ENCODE data around the gene MYO1B. TPM values are rescaled to one million over a fixed set of nuclear protein-coding genes. Genes with fewer than 3 reads are reported as not detected.

MYO1B gene
- polyA plus RNA-seq, 3 donors from 2014 or later, result not detected

- Mint-ChIP-seq H3K9me3 (peaks cover 0 to 1% (median 0%) of the 10 kb centered on the region in 6 donors), H3K27me3 (ENCODE audit: low read depth in 3 of 3) (peaks cover 2 to 4% (median 3%) of the 10 kb centered on the region in 3 donors), H3K4me3 (no peak overlapping the region), H3K36me3 (no peaks in the 10 kb centered on the region), H3K4me1 (peaks cover 0 to 3% of the 10 kb centered on the region in 2 donors), H3K27ac (no peak overlapping the region)
- no peak for DNase-seq
These were observed 53.8 kb downstream of the MYO1B start for GRCh38 chr2:191299010-191299409.

- DNase-seq, result no peak
These were observed 54.7 kb downstream of the MYO1B start for GRCh38 chr2:191299866-191300265.

GRCh38 chr2:191301971-191302370 lies 56.8 kb downstream of the MYO1B start:
- no peak overlapping the region for H3K27ac Mint-ChIP-seq
- DNase-seq, result no peak
- no peaks in the 10 kb centered on the region for H3K4me1 Mint-ChIP-seq
- peaks cover 0 to 4% (median 3%) of the 10 kb centered on the region in 3 donors for H3K27me3 Mint-ChIP-seq (ENCODE audit: low read depth in 3 of 3)
- no peak overlapping the region for H3K4me3 Mint-ChIP-seq
- H3K36me3 Mint-ChIP-seq, result no peaks in the 10 kb centered on the region
- H3K9me3 Mint-ChIP-seq, result peaks cover 0 to 1% (median 0%) of the 10 kb centered on the region in 6 donors

More at GRCh38 chr2:191299866-191300265, 54.7 kb downstream of the MYO1B start:
- peaks cover 0 to 1% (median 0%) of the 10 kb centered on the region in 6 donors for H3K9me3 Mint-ChIP-seq
- H3K4me3 Mint-ChIP-seq, result no peak overlapping the region
- no peaks in the 10 kb centered on the region for H3K36me3 Mint-ChIP-seq
- H3K4me1 Mint-ChIP-seq, result no peaks in the 10 kb centered on the region
- peaks cover 2 to 4% (median 3%) of the 10 kb centered on the region in 3 donors for H3K27me3 Mint-ChIP-seq (ENCODE audit: low read depth in 3 of 3)
- H3K27ac Mint-ChIP-seq, result no peak overlapping the region

GRCh38 chr2:191302459-191303139 lies 57.4 kb downstream of the MYO1B start:
- no peaks in the 10 kb centered on the region for H3K36me3 Mint-ChIP-seq
- DNase-seq, result peak in 2 of 3 donors; percentile 3 to 5
- H3K4me3 Mint-ChIP-seq, result no peak overlapping the region
- peaks cover 0 to 1% (median 0%) of the 10 kb centered on the region in 6 donors for H3K9me3 Mint-ChIP-seq
- H3K27me3 Mint-ChIP-seq (ENCODE audit: low read depth in 3 of 3), result peaks cover 0 to 4% (median 3%) of the 10 kb centered on the region in 3 donors
- no peaks in the 10 kb centered on the region for H3K4me1 Mint-ChIP-seq
- no peak overlapping the region for H3K27ac Mint-ChIP-seq

GRCh38 chr2:191303140-191304005 lies 58.2 kb downstream of the MYO1B start:
- Mint-ChIP-seq H3K27me3 (ENCODE audit: low read depth in 3 of 3) (peaks cover 0 to 4% (median 3%) of the 10 kb centered on the region in 3 donors), H3K9me3 (peaks cover 0 to 1% (median 0%) of the 10 kb centered on the region in 6 donors), H3K36me3 (no peaks in the 10 kb centered on the region), H3K27ac (no peak overlapping the region), H3K4me1 (no peaks in the 10 kb centered on the region), H3K4me3 (no peak overlapping the region)
- DNase-seq, result no peak

- Mint-ChIP-seq H3K4me3 (no peak overlapping the region), H3K9me3 (peaks cover 0 to 1% (median 0%) of the 10 kb centered on the region in 6 donors), H3K36me3 (no peaks in the 10 kb centered on the region), H3K27me3 (ENCODE audit: low read depth in 3 of 3) (peaks cover 0 to 3% (median 0%) of the 10 kb centered on the region in 3 donors), H3K4me1 (no peaks in the 10 kb centered on the region), H3K27ac (no peak overlapping the region)
- DNase-seq, result no peak
These were observed 60.0 kb downstream of the MYO1B start for GRCh38 chr2:191304939-191305875.

- Mint-ChIP-seq H3K36me3 (no peaks in the 10 kb centered on the region), H3K4me3 (no peak overlapping the region), H3K27ac (peak overlapping the region in 1 of 6 donors; percentile 18), H3K4me1 (no peaks in the 10 kb centered on the region), H3K27me3 (ENCODE audit: low read depth in 3 of 3) (peaks cover 0 to 4% (median 0%) of the 10 kb centered on the region in 3 donors), H3K9me3 (peaks cover 0 to 1% (median 0%) of the 10 kb centered on the region in 6 donors)
- no peak for DNase-seq
These were observed 62.8 kb downstream of the MYO1B start for GRCh38 chr2:191308026-191308425.

- Mint-ChIP-seq H3K36me3 (no peaks in the 10 kb centered on the region), H3K27me3 (ENCODE audit: low read depth in 3 of 3) (peaks cover 0 to 4% (median 2%) of the 10 kb centered on the region in 3 donors), H3K4me1 (no peaks in the 10 kb centered on the region), H3K9me3 (no peaks in the 10 kb centered on the region), H3K4me3 (no peak overlapping the region), H3K27ac (no peak overlapping the region)
- DNase-seq, result no peak
These were observed 66.0 kb downstream of the MYO1B start for GRCh38 chr2:191311156-191311555.

GRCh38 chr2:191311627-191312026 lies 66.4 kb downstream of the MYO1B start:
- DNase-seq, result no peak
- Mint-ChIP-seq H3K4me3 (no peak overlapping the region), H3K27ac (no peak overlapping the region)

GRCh38 chr2:191312163-191312562 lies 67.0 kb downstream of the MYO1B start:
- Mint-ChIP-seq H3K27me3 (ENCODE audit: low read depth in 3 of 3) (peaks cover 0 to 8% (median 2%) of the 10 kb centered on the region in 3 donors), H3K9me3 (no peaks in the 10 kb centered on the region), H3K36me3 (no peaks in the 10 kb centered on the region), H3K4me1 (no peaks in the 10 kb centered on the region), H3K4me3 (no peak overlapping the region), H3K27ac (no peak overlapping the region)
- DNase-seq, result no peak

More at GRCh38 chr2:191311627-191312026, 66.4 kb downstream of the MYO1B start:
- Mint-ChIP-seq H3K27me3 (ENCODE audit: low read depth in 3 of 3) (peaks cover 0 to 5% (median 2%) of the 10 kb centered on the region in 3 donors), H3K36me3 (no peaks in the 10 kb centered on the region), H3K9me3 (no peaks in the 10 kb centered on the region), H3K4me1 (no peaks in the 10 kb centered on the region)

- peaks cover 0 to 8% (median 2%) of the 10 kb centered on the region in 3 donors for H3K27me3 Mint-ChIP-seq (ENCODE audit: low read depth in 3 of 3)
- H3K27ac Mint-ChIP-seq, result no peak overlapping the region
- DNase-seq, result no peak
- H3K4me3 Mint-ChIP-seq, result no peak overlapping the region
- no peaks in the 10 kb centered on the region for H3K36me3 Mint-ChIP-seq
- H3K9me3 Mint-ChIP-seq, result no peaks in the 10 kb centered on the region
- no peaks in the 10 kb centered on the region for H3K4me1 Mint-ChIP-seq
These were observed 67.5 kb downstream of the MYO1B start for GRCh38 chr2:191312662-191313061.

- Mint-ChIP-seq H3K4me1 (no peaks in the 10 kb centered on the region), H3K4me3 (no peak overlapping the region), H3K27ac (no peak overlapping the region), H3K9me3 (no peaks in the 10 kb centered on the region), H3K36me3 (no peaks in the 10 kb centered on the region), H3K27me3 (ENCODE audit: low read depth in 3 of 3) (peaks cover 0 to 8% (median 2%) of the 10 kb centered on the region in 3 donors)
- no peak for DNase-seq
These were observed 69.6 kb downstream of the MYO1B start for GRCh38 chr2:191314697-191315364.

- peaks cover 0 to under 1% (median 0%) of the 10 kb centered on the region in 6 donors for H3K9me3 Mint-ChIP-seq
- DNase-seq, result no peak
- H3K4me3 Mint-ChIP-seq, result no peak overlapping the region
- H3K36me3 Mint-ChIP-seq, result no peaks in the 10 kb centered on the region
- no peak overlapping the region for H3K27ac Mint-ChIP-seq
- H3K4me1 Mint-ChIP-seq, result no peaks in the 10 kb centered on the region
- peaks cover 0 to 8% (median 2%) of the 10 kb centered on the region in 3 donors for H3K27me3 Mint-ChIP-seq (ENCODE audit: low read depth in 3 of 3)
These were observed 70.2 kb downstream of the MYO1B start for GRCh38 chr2:191315365-191315752.

Data from immature natural killer cell (primary cell).